GM12878 (cell line): ENCODE measurements around the gene SPATA1. TPM values are rescaled to one million over a fixed set of nuclear protein-coding genes. Genes with fewer than 3 reads are reported as not detected.

Source experiments
- ATAC-seq: fragments of 200-7000 bp; cut with Tn5 transposase; 3 replicates; pipeline ENCODE4 v1.9.1; 2020; ENCODE audit warnings: mild to moderate bottlenecking, moderate library complexity
- BruUV-seq: library from RNA; stranded (reverse); fragments of 400-500 nt; replicated peaks from 2 replicates; lab custom pipeline; 2021; lab: Mats Ljungman, UMichigan
- CTCF ChIA-PET: fragments of 300-600 bp; sonication (Branson Sonifier 250); formaldehyde crosslinking; extraction: SDS; loops from one replicate; lab custom pipeline; 2021; ENCODE audit warnings: inconsistent platforms; lab: Yijun Ruan, JAX
- POLR2A ChIA-PET: fragments of 350-600 bp; formaldehyde crosslinking; extraction: SDS; loops from one replicate; lab custom pipeline; 2021; ENCODE audit warnings: inconsistent platforms; lab: Charles Lee
- RAD21 ChIA-PET: fragments of 300-600 bp; sonication (Branson Sonifier 250); formaldehyde crosslinking; loops from one replicate; lab custom pipeline; 2023; ENCODE audit warnings: antibody characterized with exemption; ENCODE audit not compliant: unreplicated experiment; lab: Charles Lee
- SMC1A ChIA-PET: fragments of 300-600 bp; sonication (Branson Sonifier 250); formaldehyde crosslinking; loops from one replicate; lab custom pipeline; 2023; ENCODE audit not compliant: unreplicated experiment, uncharacterized antibody; lab: Charles Lee
- DNase-seq: peaks from one replicate; pipeline ENCODE4 v3.0.0-alpha.2; 2011; ENCODE audit warnings: low read depth, low spot score
- FAIRE-seq: peaks from 3 replicates; lab custom pipeline; 2011; peaks lifted over from hg19 to GRCh38; lab: Jason Lieb, UNC
- H2AFZ ChIP-seq: 2 replicates; pipeline ENCODE4 v1.6.0; 2011; ENCODE audit warnings: low read depth, low read length, control low read depth; ENCODE audit not compliant: control insufficient read depth
- H3K27ac ChIP-seq: 2 replicates; pipeline ENCODE4 v1.5.1; 2011; ENCODE audit warnings: control low read depth; ENCODE audit not compliant: control insufficient read depth, insufficient read depth
- H3K27me3 ChIP-seq, 2 experiments: replicated peaks in 1 of 2; 2 replicates each; pipeline versions ENCODE4 v1.6.0 to v1.6.1; 2011; ENCODE audit warnings: low read length in 1 of 2; ENCODE audit not compliant: control insufficient read depth in 2 of 2, insufficient read depth in 2 of 2
- H3K36me3 ChIP-seq, 2 experiments: 2 replicates each; pipeline ENCODE4 v1.5.1; 2011; ENCODE audit warnings: low read length in 1 of 2; ENCODE audit not compliant: control insufficient read depth in 2 of 2, insufficient read depth in 2 of 2
- H3K4me1 ChIP-seq: 2 replicates; pipeline ENCODE4 v1.6.1; 2011; ENCODE audit warnings: mild to moderate bottlenecking, low read length, moderate library complexity, mixed read lengths; ENCODE audit not compliant: control insufficient read depth, insufficient read depth
- H3K4me2 ChIP-seq: 2 replicates; pipeline ENCODE4 v1.6.0; 2011; ENCODE audit warnings: control low read depth; ENCODE audit not compliant: control insufficient read depth, insufficient read depth
- H3K4me3 ChIP-seq: fragments of 200-600 bp; sonication (generic); 2 replicates; pipeline ENCODE4 v1.5.1; 2016
- H3K79me2 ChIP-seq: 2 replicates; pipeline ENCODE4 v1.6.0; 2011; ENCODE audit warnings: low read length; ENCODE audit not compliant: control insufficient read depth, insufficient read depth
- H3K9ac ChIP-seq: 2 replicates; pipeline ENCODE4 v1.8.0; 2011; ENCODE audit warnings: low read length, control low read depth, mixed read lengths; ENCODE audit not compliant: control insufficient read depth, insufficient read depth
- H3K9me3 ChIP-seq: replicated peaks from 3 replicates; pipeline ENCODE4 v1.5.1; 2011; ENCODE audit warnings: mild to moderate bottlenecking, low read length; ENCODE audit not compliant: control insufficient read depth, insufficient read depth
- H4K20me1 ChIP-seq: 2 replicates; pipeline ENCODE4 v1.6.0; 2011; ENCODE audit not compliant: control insufficient read depth, insufficient read depth
- ASH2L ChIP-seq: fragments of 300-600, 200-600 bp; sonication (generic); IDR thresholded peaks from 2 replicates; pipeline ENCODE4 v1.6.1; 2017; ENCODE audit warnings: low read depth, mild to moderate bottlenecking, borderline replicate concordance
- BRCA1 ChIP-seq: IDR thresholded peaks from 2 replicates; pipeline ENCODE4 v1.6.1; 2011; ENCODE audit warnings: low read depth, low read length, improper control_type of control experiment
- CBX5 ChIP-seq: sonication (generic); IDR thresholded peaks from 2 replicates; pipeline ENCODE4 v1.6.1; 2016; ENCODE audit warnings: low read depth, moderate library complexity, mild to moderate bottlenecking, inconsistent platforms
- CHD1 ChIP-seq: IDR thresholded peaks from 2 replicates; pipeline ENCODE4 v1.6.1; 2012; ENCODE audit warnings: low read depth, low read length, improper control_type of control experiment
- CHD2 ChIP-seq: IDR thresholded peaks from 2 replicates; pipeline ENCODE4 v1.6.1; 2011; ENCODE audit warnings: low read depth, low read length, improper control_type of control experiment, borderline replicate concordance
- GABPA ChIP-seq: IDR thresholded peaks from 2 replicates; pipeline ENCODE4 v1.6.1; 2014; ENCODE audit warnings: antibody characterized with exemption, low read depth, mild to moderate bottlenecking, inconsistent platforms
- GATAD2B ChIP-seq: fragments of 450-650 bp; conservative IDR thresholded peaks from 2 replicates; pipeline ENCODE4 v1.6.1; 2017; ENCODE audit warnings: low read depth, mild to moderate bottlenecking, moderate library complexity
- KLF5 ChIP-seq: fragments of 450-650 bp; IDR thresholded peaks from 2 replicates; pipeline ENCODE4 v1.6.1; 2014; ENCODE audit warnings: mild to moderate bottlenecking; ENCODE audit not compliant: partially characterized antibody
- NFXL1 ChIP-seq: fragments of 450-650 bp; IDR thresholded peaks from 2 replicates; pipeline ENCODE4 v1.6.1; 2017; ENCODE audit warnings: antibody characterized with exemption, mild to moderate bottlenecking, borderline replicate concordance
- RB1 ChIP-seq: fragments of 450-650 bp; formaldehyde crosslinking; IDR thresholded peaks from 2 replicates; pipeline ENCODE4 v1.6.1; 2017; ENCODE audit warnings: mild to moderate bottlenecking, borderline replicate concordance
- RFX5 ChIP-seq: IDR thresholded peaks from 2 replicates; pipeline ENCODE4 v1.6.1; 2011; ENCODE audit warnings: low read depth, low read length, improper control_type of control experiment
- SIX5 ChIP-seq: IDR thresholded peaks from 2 replicates; pipeline ENCODE4 v1.6.1; 2011; ENCODE audit warnings: mild to moderate bottlenecking, low read depth, low read length, moderate library complexity; ENCODE audit not compliant: severe bottlenecking
- SKIL ChIP-seq: fragments of 450-650 bp; IDR thresholded peaks from 2 replicates; pipeline ENCODE4 v1.6.1; 2017; ENCODE audit warnings: mild to moderate bottlenecking, low read depth, inconsistent platforms; ENCODE audit not compliant: poor library complexity, severe bottlenecking
- WGBS: methylation state at CpG from one replicate; pipeline ENCODE4 v1.1.6; 2016; ENCODE audit warnings: low lambda C conversion rate; ENCODE audit not compliant: insufficient replicate concordance, insufficient coverage; ENCODE audit errors: missing lambda C conversion rate; 5-methylcytosine and 5-hydroxymethylcytosine counted together
- in situ Hi-C: fragments of 300-500 bp; cut with MboI; formaldehyde crosslinking; loops from 9 replicates; pipeline ENCODE4 v1.14.3; 2018; ENCODE audit warnings: mixed read lengths
- intact Hi-C: fragments of 100-400 bp; cut with micrococcal nuclease; formaldehyde crosslinking; loops from one replicate; pipeline ENCODE4 v1.14.2; 2022; ENCODE audit not compliant: unreplicated experiment
- polyA plus RNA-seq, 11 experiments: library from polyadenylated mRNA; depleted of rRNA in 4 of 11; unstranded in 6 of 11; stranded (reverse) in 5 of 11; fragments of >200 nt; fragmentation: Nextera tagmentation in 4 of 11; fragmentation: Illumina TruSeq in 1 of 11; extraction: Ambion mirVana in 4 of 11; extraction: Trizol in 1 of 11; gene quantifications; 1 replicate in 1 of 11; 2 replicates in 10 of 11; pipeline versions ENCODE4 v1.2.1 to v1.2.3, GENCODE V29; 2011 to 2016; ENCODE audit warnings: inconsistent platforms in 2 of 11, missing spikeins in 2 of 11, low read depth in 1 of 11
- total RNA-seq, 4 experiments: library from RNA; depleted of rRNA in 3 of 4; stranded (reverse); fragments of >200 nt in 3 of 4; fragmentation: Illumina TruSeq in 1 of 4; extraction: Trizol in 1 of 4; gene quantifications; 2 replicates each; pipeline versions ENCODE4 v1.2.1 to v1.2.3, GENCODE V29; 2013 to 2021

SPATA1 gene
- total and polyA plus RNA-seq, 10 of the 15 experiments (the other 5 are each of a cell fraction or from before 2014, with no cell fraction given) = 0.74 to 2.4 (median 1.9) TPM

GRCh38 chr1:84611796-84612195, 105.6 kb downstream of the SPATA1 start:
- H3K9me3 ChIP-seq = peaks cover 20% of the 10 kb centered on the region
- no peaks in the 10 kb centered on the region for H4K20me1 ChIP-seq
- FAIRE-seq (no peak), DNase-seq (no peak), ATAC-seq (peak; percentile 64)
- ChIA-PET RAD21 (interaction anchor here (1.5 kb wide), 1 partner anchor 178 kb away, joined by 3 read pairs; no protein-coding TSS in a partner anchor), SMC1A (interaction anchor here (0.8 to 1.7 kb wide), 3 partner anchors 9 to 169 kb away, joined by 3 to 6 read pairs (median 3); no protein-coding TSS in a partner anchor), POLR2A (no interaction called here), CTCF (interaction anchor here (2.2 kb wide), 1 partner anchor 169 kb away, joined by 5 read pairs; no protein-coding TSS in a partner anchor)
- H3K27ac ChIP-seq = peak overlapping the region; percentile 52
- H3K79me2 ChIP-seq = no peaks in the 10 kb centered on the region
- H3K4me2 ChIP-seq = peak overlapping the region; percentile 55
- in situ Hi-C loops = no loop called here
- H3K27me3 ChIP-seq = no peaks in the 10 kb centered on the region
- WGBS = 4% methylated on average over 3 of the region's 3 CpGs
- no peak overlapping the region for H3K4me3 ChIP-seq
- intact Hi-C loops = no loop called here
- no peak overlapping the region for H3K9ac ChIP-seq
- TF ChIP-seq KLF5 (no peak), CBX5 (0 out of 2 replicates have a peak, but pooled peaks have one; percentile 25)
- H3K4me1 ChIP-seq = no peaks in the 10 kb centered on the region
- no peaks in the 10 kb centered on the region for H3K36me3 ChIP-seq
- peak overlapping the region; percentile 81 for H2AFZ ChIP-seq
- no TSS peak for BruUV-seq

- no TSS peak for BruUV-seq
- Histone ChIP-seq H3K4me1 (no peaks in the 10 kb centered on the region), H3K27ac (no peak overlapping the region), H3K4me2 (no peak overlapping the region), H3K79me2 (no peaks in the 10 kb centered on the region), H2AFZ (no peak overlapping the region), H3K36me3 (no peaks in the 10 kb centered on the region), H3K4me3 (no peak overlapping the region), H4K20me1 (no peaks in the 10 kb centered on the region), H3K27me3 (no peaks in the 10 kb centered on the region), H3K9ac (no peak overlapping the region), H3K9me3 (peaks cover 20% of the 10 kb centered on the region)
- no peak for FAIRE-seq
- in situ Hi-C loops = no loop called here
- no peak for DNase-seq
- intact Hi-C loops = no loop called here
- ChIA-PET POLR2A (no interaction called here), CTCF (interaction anchor here (1.4 to 2.2 kb wide), 2 partner anchors 141 to 170 kb away, joined by 3 to 5 read pairs; no protein-coding TSS in a partner anchor), SMC1A (interaction anchor here (0.9 to 1.7 kb wide), 3 partner anchors 10 to 16 kb away, joined by 3 to 6 read pairs (median 3); no protein-coding TSS in a partner anchor), RAD21 (no interaction called here)
- ATAC-seq = no peak
- WGBS = 21% methylated on average over 2 of the region's 2 CpGs
- TF ChIP-seq CHD2 = no peak
- no peak for TF ChIP-seq RB1
- no peak for TF ChIP-seq BRCA1
- no peak for TF ChIP-seq SIX5
- TF ChIP-seq SKIL = no peak
- TF ChIP-seq NFXL1 = no peak
- TF ChIP-seq ASH2L = no peak
- TF ChIP-seq GATAD2B = no peak
- no peak for TF ChIP-seq GABPA
- no peak for TF ChIP-seq CHD1
- TF ChIP-seq RFX5 = no peak
These were observed 106.8 kb downstream of the SPATA1 start for GRCh38 chr1:84613026-84613425.
